Hematopoietic multipotent progenitor cell treated with erythropoietin and hydrocortisone succinate and interleukin-3 and kit ligand, for 6 days (in vitro differentiated cells): ENCODE results near the gene DNAH8.
"Not testable (repeated sequence)": the region's sequence is repeated elsewhere in the genome, so short reads cannot be mapped to it uniquely, and the experiment has no call there.

Source experiments
- DNase-seq: peaks from one replicate; pipeline ENCODE4 v3.0.0-alpha.2; 2015

The DNAH8 gene

GRCh38 chr6:38910207-38910606, 195.1 kb downstream of the DNAH8 start:
- no peak for DNase-seq

GRCh38 chr6:38912378-38912777, 197.3 kb downstream of the DNAH8 start:
- no peak for DNase-seq

GRCh38 chr6:38915205-38915925, 200.3 kb downstream of the DNAH8 start:
- DNase-seq = no peak

- DNase-seq = not testable (repeated sequence)
These were observed 206.4 kb downstream of the DNAH8 start for GRCh38 chr6:38921540-38921939.

GRCh38 chr6:38924791-38925509, 209.8 kb downstream of the DNAH8 start:
- no peak for DNase-seq

GRCh38 chr6:38929560-38929959, 214.4 kb downstream of the DNAH8 start:
- DNase-seq = no peak

- peak; percentile 70 for DNase-seq
These were observed 218.3 kb downstream of the DNAH8 start for GRCh38 chr6:38933426-38933825.

GRCh38 chr6:38935051-38935450, 219.9 kb downstream of the DNAH8 start:
- DNase-seq = peak; percentile 9

GRCh38 chr6:38937839-38938613, 222.9 kb downstream of the DNAH8 start:
- no peak for DNase-seq

- no peak for DNase-seq
These were observed 223.6 kb downstream of the DNAH8 start for GRCh38 chr6:38938741-38939140.

GRCh38 chr6:38942442-38942841, 227.3 kb downstream of the DNAH8 start:
- no peak for DNase-seq

- DNase-seq = no peak
These were observed 227.9 kb downstream of the DNAH8 start for GRCh38 chr6:38942965-38943364.

GRCh38 chr6:38943964-38944363, 228.9 kb downstream of the DNAH8 start:
- DNase-seq = peak; percentile 4

GRCh38 chr6:38944655-38945279, 229.7 kb downstream of the DNAH8 start:
- DNase-seq = no peak

GRCh38 chr6:38955861-38956260, 240.8 kb downstream of the DNAH8 start:
- DNase-seq = no peak

GRCh38 chr6:38957426-38957825, 242.3 kb downstream of the DNAH8 start:
- DNase-seq = no peak

GRCh38 chr6:38959138-38959537, 244.0 kb downstream of the DNAH8 start:
- DNase-seq = no peak

- peak; percentile 14 for DNase-seq
These were observed 253.6 kb downstream of the DNAH8 start for GRCh38 chr6:38968702-38969149.

GRCh38 chr6:38973178-38974057, 258.3 kb downstream of the DNAH8 start:
- DNase-seq = peak; percentile 80

- DNase-seq = no peak
These were observed 259.5 kb downstream of the DNAH8 start for GRCh38 chr6:38974389-38975151.

GRCh38 chr6:38975621-38976049, 260.5 kb downstream of the DNAH8 start:
- no peak for DNase-seq
